ENCODE data around the gene ACLY. TPM values are rescaled to one million over a fixed set of nuclear protein-coding genes. Genes with fewer than 3 reads are reported as not detected.
"Not testable (repeated sequence)": the region's sequence is repeated elsewhere in the genome, so short reads cannot be mapped to it uniquely, and the experiment has no call there.

Gene ACLY
- total RNA-seq, 1 experiment from 2014 or later = 184 TPM

- H3K27me3 ChIP-seq (ENCODE audit: insufficient read depth, low read depth) = no peaks in the 10 kb centered on the region
- intact Hi-C loops (cut with micrococcal nuclease; ENCODE audit: unreplicated experiment) = no loop called here
- POLR2A ChIA-PET (ENCODE audit: unreplicated experiment) = interaction anchor here (0.6 kb wide), 1 partner anchor 155 kb away, joined by 5 read pairs; no protein-coding TSS in a partner anchor
- H3K36me3 ChIP-seq (ENCODE audit: low read depth) = 0 out of 2 replicates have a peak, but pooled peaks cover 8% of the 10 kb centered on the region
- BruUV-seq (replicated peaks) = no TSS peak
- no peak overlapping the region for H3K27ac ChIP-seq
- peak overlapping the region; percentile 93 for H3K4me3 ChIP-seq
- H3K9me2 ChIP-seq (ENCODE audit: insufficient read depth) = no peaks in the 10 kb centered on the region
- H3K4me2 ChIP-seq = peak overlapping the region; percentile 93
- H2AFZ ChIP-seq = peak overlapping the region; percentile 100
- CTCF ChIA-PET = no interaction called here
- DNase-seq = no peak
- peaks cover 11% of the 10 kb centered on the region for H3K4me1 ChIP-seq (replicated peaks; ENCODE audit: insufficient read depth)
- no peaks in the 10 kb centered on the region for H3K9me3 ChIP-seq (ENCODE audit: insufficient read depth, low read depth)
- H3F3A ChIP-seq (ENCODE audit: insufficient read depth, low read depth) = no peaks in the 10 kb centered on the region
- TF ChIP-seq CTCF (conservative IDR thresholded peaks at IDR 0.05) (no peak), EZH2 (IDR thresholded peaks at IDR 0.05; ENCODE audit: low read depth) (no peak)
- H4K20me1 ChIP-seq (ENCODE audit: insufficient read depth) = no peaks in the 10 kb centered on the region
- H3K79me2 ChIP-seq (ENCODE audit: low read depth) = 0 out of 2 replicates have a peak, but pooled peaks cover 8% of the 10 kb centered on the region
These were observed 83.4 kb downstream of the ACLY start for GRCh38 chr17:41835214-41835799.

GRCh38 chr17:41829961-41830360 lies 88.8 kb downstream of the ACLY start:
- DNase-seq; H3K27me3 ChIP-seq (ENCODE audit: insufficient read depth, low read depth); H3K27ac ChIP-seq; H3K9me3 ChIP-seq (ENCODE audit: insufficient read depth, low read depth); H3K79me2 ChIP-seq (ENCODE audit: low read depth); POLR2A ChIA-PET (ENCODE audit: unreplicated experiment); BruUV-seq (replicated peaks); H2AFZ ChIP-seq; H4K20me1 ChIP-seq (ENCODE audit: insufficient read depth); intact Hi-C loops (cut with micrococcal nuclease; ENCODE audit: unreplicated experiment); H3K4me1 ChIP-seq (replicated peaks; ENCODE audit: insufficient read depth); H3F3A ChIP-seq (ENCODE audit: insufficient read depth, low read depth); H3K4me3 ChIP-seq; H3K4me2 ChIP-seq; CTCF ChIA-PET; H3K9me2 ChIP-seq (ENCODE audit: insufficient read depth): not testable (repeated sequence)
- H3K36me3 ChIP-seq (ENCODE audit: low read depth) = peaks cover 16% of the 10 kb centered on the region

GRCh38 chr17:41825175-41825845 lies 93.4 kb downstream of the ACLY start:
- Histone ChIP-seq H3K27me3 (ENCODE audit: insufficient read depth, low read depth) (no peaks in the 10 kb centered on the region), H3K4me3 (no peak overlapping the region), H3K9me2 (ENCODE audit: insufficient read depth) (no peaks in the 10 kb centered on the region), H3K9me3 (ENCODE audit: insufficient read depth, low read depth) (no peaks in the 10 kb centered on the region), H2AFZ (no peak overlapping the region), H4K20me1 (ENCODE audit: insufficient read depth) (no peaks in the 10 kb centered on the region), H3K4me1 (replicated peaks; ENCODE audit: insufficient read depth) (no peaks in the 10 kb centered on the region), H3K36me3 (ENCODE audit: low read depth) (peaks cover 9% of the 10 kb centered on the region), H3K4me2 (no peak overlapping the region), H3F3A (ENCODE audit: insufficient read depth, low read depth) (no peaks in the 10 kb centered on the region), H3K79me2 (ENCODE audit: low read depth) (no peaks in the 10 kb centered on the region), H3K27ac (no peak overlapping the region)
- no peak for DNase-seq
- BruUV-seq (replicated peaks) = no TSS peak
- POLR2A ChIA-PET (ENCODE audit: unreplicated experiment) = no interaction called here
- CTCF ChIA-PET = no interaction called here
- intact Hi-C loops (cut with micrococcal nuclease; ENCODE audit: unreplicated experiment) = no loop called here
- TF ChIP-seq EZH2 (IDR thresholded peaks at IDR 0.05; ENCODE audit: low read depth) (no peak), CTCF (conservative IDR thresholded peaks at IDR 0.05) (no peak)

Measured in PC-9 (cell line).